Neural progenitor cell (in vitro differentiated cells): ENCODE results near the gene RETREG3. TPM values are rescaled to one million over a fixed set of nuclear protein-coding genes. Genes with fewer than 3 reads are reported as not detected.

ENCODE experiments used
- DNase-seq: peaks from one replicate; pipeline ENCODE4 v3.0.0-alpha.2; 2016; ENCODE audit warnings: low spot score
- H2AFZ ChIP-seq: fragments of 200-600 bp; sonication (generic); replicated peaks from 2 replicates; pipeline ENCODE4 v1.6.1; 2016; ENCODE audit warnings: antibody characterized with exemption
- H3F3A ChIP-seq: fragments of 200-600 bp; sonication (generic); 2 replicates; pipeline ENCODE4 v1.6.1; 2016; ENCODE audit warnings: antibody characterized with exemption, low read depth
- H3K27ac ChIP-seq: fragments of 200-600 bp; sonication (generic); 2 replicates; pipeline ENCODE4 v1.5.1; 2016; ENCODE audit warnings: mild to moderate bottlenecking
- H3K27me3 ChIP-seq: fragments of 200-600 bp; sonication (generic); 2 replicates; pipeline ENCODE4 v1.6.1; 2016; ENCODE audit warnings: mild to moderate bottlenecking, moderate library complexity
- H3K36me3 ChIP-seq: fragments of 200-600 bp; sonication (generic); 2 replicates; pipeline ENCODE4 v1.5.1; 2016
- H3K4me1 ChIP-seq: fragments of 200-600 bp; sonication (generic); 2 replicates; pipeline ENCODE4 v1.6.1; 2016; ENCODE audit warnings: mixed run types
- H3K4me2 ChIP-seq: fragments of 200-600 bp; sonication (generic); 2 replicates; pipeline ENCODE4 v1.6.1; 2016
- H3K4me3 ChIP-seq: fragments of 200-600 bp; sonication (generic); 2 replicates; pipeline ENCODE4 v1.5.1; 2016
- H3K79me2 ChIP-seq: fragments of 200-600 bp; sonication (generic); 2 replicates; pipeline ENCODE4 v1.6.1; 2016; ENCODE audit warnings: low read depth
- H3K9ac ChIP-seq: fragments of 200-600 bp; sonication (generic); 2 replicates; pipeline ENCODE4 v1.6.1; 2016
- H3K9me3 ChIP-seq: fragments of 200-600 bp; sonication (generic); 2 replicates; pipeline ENCODE4 v1.5.1; 2016; ENCODE audit warnings: low read depth
- H4K20me1 ChIP-seq: fragments of 200-600 bp; sonication (generic); 2 replicates; pipeline ENCODE4 v1.6.1; 2016; ENCODE audit warnings: low read depth
- H3K27ac Mint-ChIP-seq: 3 replicates; pipeline ENCODE4 v1.8.0; 2021; ENCODE audit warnings: mixed read lengths
- H3K27me3 Mint-ChIP-seq: 2 replicates; pipeline ENCODE4 v1.8.0; 2022; ENCODE audit warnings: low read depth, mild to moderate bottlenecking, inconsistent platforms, moderate library complexity, mixed read lengths; ENCODE audit not compliant: insufficient read depth
- H3K36me3 Mint-ChIP-seq: 3 replicates; pipeline ENCODE4 v1.8.0; 2021; ENCODE audit warnings: mixed read lengths
- H3K4me1 Mint-ChIP-seq: 3 replicates; pipeline ENCODE4 v1.8.0; 2021; ENCODE audit warnings: mixed read lengths
- H3K4me3 Mint-ChIP-seq: 3 replicates; pipeline ENCODE4 v1.8.0; 2021; ENCODE audit warnings: mild to moderate bottlenecking, moderate library complexity, mixed read lengths
- H3K9me3 Mint-ChIP-seq: 3 replicates; pipeline ENCODE4 v1.8.0; 2020; ENCODE audit warnings: mixed read lengths
- CTCF ChIP-seq: fragments of 200-600 bp; sonication (generic); IDR thresholded peaks from 2 replicates; pipeline ENCODE4 v1.5.1; 2017; ENCODE audit warnings: antibody characterized with exemption, mild to moderate bottlenecking
- EZH2 ChIP-seq: fragments of 200-600 bp; sonication (generic); IDR thresholded peaks from 2 replicates; pipeline ENCODE4 v1.6.1; 2017; ENCODE audit warnings: antibody characterized with exemption, mild to moderate bottlenecking, moderate library complexity
- EZH2phosphoT487 ChIP-seq: fragments of 200-600 bp; sonication (generic); IDR thresholded peaks from 2 replicates; pipeline ENCODE4 v1.6.1; 2017; ENCODE audit warnings: antibody characterized with exemption
- total RNA-seq: library from RNA; depleted of rRNA; stranded (reverse); fragments of >200 nt; gene quantifications from 2 replicates; pipeline ENCODE4 v1.2.3, GENCODE V29; 2015; ENCODE audit warnings: low replicate concordance

Gene RETREG3
- total RNA-seq, 1 donor from 2014 or later, result 23.6 TPM

- Histone ChIP-seq H3K27me3 (no peaks in the 10 kb centered on the region), H3K4me3 (no peak overlapping the region), H3K36me3 (peaks cover 2% of the 10 kb centered on the region), H3K79me2 (no peaks in the 10 kb centered on the region), H3F3A (no peaks in the 10 kb centered on the region), H4K20me1 (no peaks in the 10 kb centered on the region), H2AFZ (no peak overlapping the region), H3K9ac (no peak overlapping the region), H3K9me3 (no peaks in the 10 kb centered on the region), H3K27ac (no peak overlapping the region), H3K4me2 (no peak overlapping the region), H3K4me1 (no peaks in the 10 kb centered on the region)
- TF ChIP-seq EZH2 (no peak), CTCF (no peak), EZH2phosphoT487 (no peak)
- peaks cover 23% of the 10 kb centered on the region for H3K36me3 Mint-ChIP-seq
- no peak for DNase-seq
- H3K4me3 Mint-ChIP-seq, result peak overlapping the region; percentile 46
- H3K27ac Mint-ChIP-seq, result no peak overlapping the region
- H3K27me3 Mint-ChIP-seq, result no peaks in the 10 kb centered on the region
- H3K4me1 Mint-ChIP-seq, result no peaks in the 10 kb centered on the region
- H3K9me3 Mint-ChIP-seq, result no peaks in the 10 kb centered on the region
Observed at GRCh38 chr17:42586514-42587230, 22.5 kb downstream of the RETREG3 start.

- Mint-ChIP-seq H3K27me3 (no peaks in the 10 kb centered on the region), H3K27ac (no peak overlapping the region)
- no peak for DNase-seq
Observed at GRCh38 chr17:42585353-42585752, 23.8 kb downstream of the RETREG3 start.

GRCh38 chr17:42584880-42585279 is 24.3 kb downstream of the RETREG3 start:
- H3K9me3 ChIP-seq, result no peaks in the 10 kb centered on the region
- no peak overlapping the region for H3K27ac ChIP-seq
- no peaks in the 10 kb centered on the region for H3K4me1 ChIP-seq
- no peak overlapping the region for H3K4me3 ChIP-seq
- peaks cover 23% of the 10 kb centered on the region for H3K36me3 Mint-ChIP-seq
- peak overlapping the region; percentile 31 for H3K27ac Mint-ChIP-seq
- H3K36me3 ChIP-seq, result no peaks in the 10 kb centered on the region
- H3K4me2 ChIP-seq, result no peak overlapping the region
- H3K79me2 ChIP-seq, result no peaks in the 10 kb centered on the region
- H3K9me3 Mint-ChIP-seq, result no peaks in the 10 kb centered on the region
- no peaks in the 10 kb centered on the region for H3K27me3 Mint-ChIP-seq
- H3K27me3 ChIP-seq, result no peaks in the 10 kb centered on the region
- no peaks in the 10 kb centered on the region for H3K4me1 Mint-ChIP-seq
- no peak overlapping the region for H3K4me3 Mint-ChIP-seq
- H4K20me1 ChIP-seq, result peaks cover 2% of the 10 kb centered on the region
- no peak overlapping the region for H2AFZ ChIP-seq
- TF ChIP-seq EZH2phosphoT487, result no peak
- no peak for DNase-seq
- H3K9ac ChIP-seq, result no peak overlapping the region
- peaks cover 6% of the 10 kb centered on the region for H3F3A ChIP-seq

More at GRCh38 chr17:42585353-42585752, 23.8 kb downstream of the RETREG3 start:
- H4K20me1 ChIP-seq, result no peaks in the 10 kb centered on the region
- no peaks in the 10 kb centered on the region for H3K79me2 ChIP-seq
- no peaks in the 10 kb centered on the region for H3K36me3 ChIP-seq
- Mint-ChIP-seq H3K9me3 (no peaks in the 10 kb centered on the region), H3K4me1 (no peaks in the 10 kb centered on the region), H3K4me3 (no peak overlapping the region), H3K36me3 (peaks cover 21% of the 10 kb centered on the region)
- H3K4me3 ChIP-seq, result no peak overlapping the region
- no peak overlapping the region for H3K27ac ChIP-seq
- no peaks in the 10 kb centered on the region for H3K9me3 ChIP-seq
- H3K27me3 ChIP-seq, result no peaks in the 10 kb centered on the region
- H3F3A ChIP-seq, result peaks cover 1% of the 10 kb centered on the region
- no peak overlapping the region for H2AFZ ChIP-seq
- H3K4me1 ChIP-seq, result no peaks in the 10 kb centered on the region
- H3K9ac ChIP-seq, result no peak overlapping the region
- no peak for TF ChIP-seq EZH2phosphoT487
- TF ChIP-seq CTCF, result no peak
- TF ChIP-seq EZH2, result no peak
- H3K4me2 ChIP-seq, result no peak overlapping the region

GRCh38 chr17:42581744-42582270 is 27.4 kb downstream of the RETREG3 start:
- Histone ChIP-seq H3K9me3 (no peaks in the 10 kb centered on the region), H2AFZ (no peak overlapping the region), H4K20me1 (peaks cover 6% of the 10 kb centered on the region), H3K27ac (no peak overlapping the region), H3K9ac (no peak overlapping the region), H3K79me2 (peaks cover 6% of the 10 kb centered on the region), H3K36me3 (no peaks in the 10 kb centered on the region), H3K27me3 (no peaks in the 10 kb centered on the region), H3K4me1 (peaks cover 5% of the 10 kb centered on the region), H3K4me3 (no peak overlapping the region), H3K4me2 (no peak overlapping the region), H3F3A (peaks cover 27% of the 10 kb centered on the region)
- Mint-ChIP-seq H3K27ac (no peak overlapping the region), H3K9me3 (no peaks in the 10 kb centered on the region), H3K27me3 (peaks cover 3% of the 10 kb centered on the region), H3K4me3 (no peak overlapping the region), H3K36me3 (peaks cover 22% of the 10 kb centered on the region), H3K4me1 (peaks cover 15% of the 10 kb centered on the region)
- no peak for DNase-seq
- TF ChIP-seq EZH2, result no peak
- no peak for TF ChIP-seq EZH2phosphoT487
- no peak for TF ChIP-seq CTCF
